NCI-H1105 treated with DMSO at 0.1 percent for 48 hours (cell line): ENCODE results near the gene DAAM1.

Experiments used
- DNase-seq: peaks from one replicate; lab custom pipeline; 2025; lab: John Stamatoyannopoulos, UW

Gene DAAM1

DNA sequence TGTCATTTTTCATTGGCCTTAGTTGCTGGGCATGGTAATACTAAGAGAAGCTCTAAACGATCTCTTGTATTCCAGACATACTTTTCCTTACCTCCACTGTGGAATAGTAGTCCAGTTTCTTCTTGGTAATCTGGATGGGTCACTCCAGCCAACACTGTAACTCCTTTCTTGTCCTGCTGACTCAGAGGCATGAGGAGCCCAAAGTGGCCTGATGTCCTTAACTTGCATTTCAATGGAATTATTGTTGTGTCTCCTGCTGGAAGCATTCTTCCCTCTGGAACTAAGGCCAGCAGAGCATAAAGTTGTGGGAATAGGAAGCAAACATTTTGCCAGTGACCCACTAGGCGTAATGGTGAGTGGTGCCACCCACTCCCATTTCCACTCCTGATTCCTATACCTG, 33.1 kb downstream of the DAAM1 start:
- no peak for DNase-seq

GRCh38 chr14:59224341-59224740, 35.9 kb downstream of the DAAM1 start:
- DNase-seq: no peak

DNA sequence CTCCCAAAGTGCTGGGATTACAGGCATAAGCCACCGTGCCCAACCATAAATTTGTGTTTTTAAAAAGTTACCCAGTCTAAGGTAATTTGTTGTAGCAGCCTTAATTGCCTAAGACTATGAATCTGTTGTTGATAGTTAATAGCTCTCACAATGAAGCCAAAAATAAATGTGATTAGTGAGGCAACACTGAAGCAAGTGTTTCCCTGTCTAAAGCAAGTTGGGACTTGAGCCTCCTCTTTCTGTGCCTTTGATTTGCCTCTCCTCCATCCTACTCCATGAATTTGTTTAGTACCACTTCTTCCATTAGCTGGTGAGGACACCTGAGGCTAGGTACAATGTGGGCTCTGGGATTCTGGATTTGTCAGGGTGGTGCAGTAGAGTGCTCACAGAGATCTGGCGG, 36.8 kb downstream of the DAAM1 start:
- DNase-seq: peak; percentile 89

DNA sequence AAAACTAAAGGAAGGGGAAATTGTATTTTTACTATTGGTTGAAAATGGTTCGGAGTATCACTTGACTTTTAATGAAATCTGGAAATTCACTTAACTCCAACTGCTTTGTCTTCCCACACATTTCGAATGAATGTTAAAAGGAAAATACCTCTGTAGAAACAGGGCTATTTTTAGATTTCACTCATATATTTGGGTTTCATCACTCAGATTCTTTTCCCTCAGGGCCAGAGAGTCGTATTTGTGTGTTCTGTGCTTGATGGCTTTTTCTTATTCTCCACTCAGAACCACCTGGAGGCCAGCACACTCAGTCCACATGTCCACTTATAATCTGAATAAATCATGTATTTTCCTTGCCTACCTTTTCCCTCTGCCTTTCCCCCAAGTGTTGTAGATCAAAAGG, 40.0 kb downstream of the DAAM1 start:
- no peak for DNase-seq

- no peak for DNase-seq
These were observed 41.4 kb downstream of the DAAM1 start for GRCh38 chr14:59229653-59230406.

GRCh38 chr14:59236195-59236594, 47.7 kb downstream of the DAAM1 start:
- DNase-seq: no peak

GRCh38 chr14:59238216-59238615, 49.7 kb downstream of the DAAM1 start:
- DNase-seq: no peak

- DNase-seq: peak; percentile 96
These were observed 50.6 kb downstream of the DAAM1 start for GRCh38 chr14:59239022-59239421.

DNA sequence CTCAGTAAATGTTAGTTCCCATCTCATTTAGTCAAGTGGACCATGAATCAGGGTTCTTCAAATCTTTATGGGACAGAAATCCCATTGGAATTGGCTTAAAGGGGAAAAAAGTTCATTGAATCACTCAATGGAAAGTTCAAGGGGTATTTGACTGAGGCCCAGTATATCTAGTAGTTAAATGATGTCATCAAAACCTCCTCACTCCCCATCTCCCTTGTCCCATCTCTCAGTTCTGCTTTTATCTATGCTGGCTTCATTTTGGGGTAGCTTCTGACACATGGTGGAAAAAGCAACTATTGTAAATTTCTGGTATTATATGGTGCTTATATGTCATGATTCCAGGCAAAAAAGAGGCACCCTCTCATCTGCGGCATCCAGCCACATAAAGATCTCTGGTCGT, 51.9 kb downstream of the DAAM1 start:
- DNase-seq: no peak

- no peak for DNase-seq
These were observed 52.7 kb downstream of the DAAM1 start for GRCh38 chr14:59241121-59241520.

DNA sequence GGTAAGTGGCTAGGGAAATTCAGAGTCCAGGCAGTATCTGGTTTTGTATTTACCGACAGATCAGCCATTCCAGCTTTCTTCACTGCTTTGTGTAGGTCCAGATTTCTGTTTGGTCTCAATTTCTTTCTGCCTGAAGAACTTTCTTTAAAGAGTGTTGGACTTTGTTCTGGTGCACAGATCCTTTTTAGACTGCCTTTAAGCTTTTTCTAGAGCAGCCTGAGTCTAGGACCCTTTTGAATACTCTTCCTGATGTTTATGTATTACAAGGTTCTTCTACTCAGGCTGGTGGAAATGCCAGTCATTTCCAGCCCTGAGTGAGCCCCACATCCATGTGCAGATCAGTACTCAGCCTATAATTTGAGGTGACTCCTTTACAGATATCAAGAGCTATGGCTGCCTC, 54.7 kb downstream of the DAAM1 start:
- no peak for DNase-seq

DNA sequence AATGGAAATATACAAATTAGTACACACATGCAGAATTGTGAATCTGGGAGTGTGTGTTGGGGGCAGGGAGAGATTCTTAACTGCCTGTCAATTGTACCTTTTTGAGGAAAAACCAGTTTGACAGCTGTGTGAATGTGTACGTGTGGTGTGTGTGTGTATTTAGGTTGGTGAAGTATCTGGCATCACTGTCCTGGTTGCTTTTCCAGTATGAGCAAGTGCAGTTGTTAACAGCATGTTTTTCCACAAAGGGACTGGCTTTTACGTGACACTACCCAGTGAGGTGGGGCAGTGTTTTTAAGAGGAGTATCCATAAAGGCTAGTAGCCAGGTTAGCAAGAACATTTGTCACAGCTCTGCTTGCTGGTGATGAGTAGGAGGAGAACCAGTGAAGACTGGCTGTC, 56.1 kb downstream of the DAAM1 start:
- no peak for DNase-seq

- DNase-seq: no peak
These were observed 57.4 kb downstream of the DAAM1 start for GRCh38 chr14:59245809-59246295.

- no peak for DNase-seq
These were observed 58.1 kb downstream of the DAAM1 start for GRCh38 chr14:59246566-59246965.

GRCh38 chr14:59247801-59248584, 59.5 kb downstream of the DAAM1 start:
- no peak for DNase-seq

DNA sequence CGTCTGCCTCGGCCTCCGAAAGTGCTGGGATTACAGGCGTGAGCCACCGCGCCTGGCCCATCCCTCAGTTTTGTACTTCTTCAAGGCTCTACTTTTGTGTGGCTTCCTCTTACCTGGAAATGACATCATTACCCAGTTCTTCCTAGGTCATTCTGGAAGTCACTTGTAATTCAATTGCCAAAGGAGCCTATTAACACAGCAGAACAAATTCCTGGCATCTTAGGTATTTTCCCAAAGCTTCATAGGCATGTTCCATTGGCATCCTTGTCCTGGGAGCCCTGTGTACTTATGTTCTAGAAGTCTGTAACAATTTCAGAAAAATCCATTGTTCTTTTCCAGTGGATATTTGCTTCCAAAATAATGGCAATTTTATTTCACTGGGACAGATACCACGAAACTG, 60.6 kb downstream of the DAAM1 start:
- DNase-seq: no peak

GRCh38 chr14:59251811-59252771, 63.6 kb downstream of the DAAM1 start:
- DNase-seq: no peak

DNA sequence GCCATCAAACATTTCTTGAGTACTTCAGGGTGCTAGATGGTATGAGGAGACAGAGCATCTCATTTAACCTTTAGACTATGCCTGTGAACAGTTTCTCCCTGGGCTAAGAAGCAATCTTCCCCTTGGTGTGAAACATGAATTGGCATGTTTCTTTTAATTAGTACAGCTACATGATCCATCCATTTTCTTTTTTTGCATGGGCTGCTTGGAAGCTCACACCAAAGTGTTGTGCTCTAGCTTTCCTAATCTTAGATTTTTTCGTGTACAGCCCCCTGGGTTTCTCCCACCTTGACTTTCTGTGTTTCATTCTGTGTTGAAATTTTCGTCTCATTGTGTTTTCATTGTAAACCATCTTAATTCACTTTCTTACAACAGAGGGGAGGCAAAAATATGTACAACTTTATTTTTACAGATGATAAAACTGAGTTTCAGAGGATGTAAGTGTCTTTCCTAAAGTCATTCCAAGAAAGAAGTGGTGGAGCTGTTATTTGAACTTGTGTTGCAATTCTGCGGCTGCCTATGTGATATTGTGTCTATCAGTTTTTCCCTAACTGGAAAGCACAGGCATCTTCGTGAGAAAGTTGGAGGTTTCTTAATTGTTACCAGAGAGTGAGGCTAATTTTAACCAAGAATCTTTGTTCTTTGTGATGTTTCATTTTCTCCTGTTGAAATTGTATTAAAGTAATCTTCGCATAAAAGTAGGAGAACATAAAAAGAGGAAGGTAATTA, 64.5 kb downstream of the DAAM1 start:
- DNase-seq: no peak

DNA sequence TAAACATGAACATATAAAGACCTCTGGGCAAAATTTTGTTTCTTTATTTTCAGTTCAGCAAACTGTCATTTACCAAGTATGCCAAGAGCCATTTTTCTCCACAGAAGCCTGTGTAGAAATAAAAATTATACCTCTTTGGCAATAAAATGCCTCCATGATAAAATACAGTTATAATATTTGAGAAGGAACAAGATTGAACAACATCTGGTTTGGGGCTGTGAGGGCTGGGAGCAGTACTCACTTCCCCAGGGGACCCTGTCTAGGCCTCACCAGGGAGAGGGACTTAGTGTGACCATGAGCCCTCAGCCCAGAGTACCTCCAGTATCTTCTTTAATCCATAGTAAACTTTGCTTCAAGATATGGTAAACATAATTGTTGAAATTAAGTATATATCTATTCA, 65.1 kb downstream of the DAAM1 start:
- DNase-seq: no peak

- peak; percentile 5 for DNase-seq
These were observed 65.9 kb downstream of the DAAM1 start for GRCh38 chr14:59254146-59254910.
